ENCODE measurements around the gene SCLT1.

Gene SCLT1

GRCh38 chr4:128946916-128947315 is 146.4 kb downstream of the SCLT1 start:
- no peaks in the 10 kb centered on the region for H3K9me3 ChIP-seq (ENCODE audit: insufficient read depth, low read depth, low read length)
- no peaks in the 10 kb centered on the region for H4K20me1 ChIP-seq (ENCODE audit: insufficient read depth, low read length, poor library complexity, severe bottlenecking)
- H3K4me2 ChIP-seq (ENCODE audit: low read depth, low read length, poor library complexity, severe bottlenecking): no peak overlapping the region
- H3K4me1 ChIP-seq (ENCODE audit: insufficient read depth, low read length, poor library complexity, severe bottlenecking): no peaks in the 10 kb centered on the region
- H3K36me3 ChIP-seq (ENCODE audit: insufficient read depth, low read length): peaks cover 19% of the 10 kb centered on the region; the same call in 1 of the 2 replicates
- TF ChIP-seq EZH2phosphoT487 (IDR thresholded peaks at IDR 0.05; ENCODE audit: borderline replicate concordance): no peak
- TF ChIP-seq, protein P1, sequence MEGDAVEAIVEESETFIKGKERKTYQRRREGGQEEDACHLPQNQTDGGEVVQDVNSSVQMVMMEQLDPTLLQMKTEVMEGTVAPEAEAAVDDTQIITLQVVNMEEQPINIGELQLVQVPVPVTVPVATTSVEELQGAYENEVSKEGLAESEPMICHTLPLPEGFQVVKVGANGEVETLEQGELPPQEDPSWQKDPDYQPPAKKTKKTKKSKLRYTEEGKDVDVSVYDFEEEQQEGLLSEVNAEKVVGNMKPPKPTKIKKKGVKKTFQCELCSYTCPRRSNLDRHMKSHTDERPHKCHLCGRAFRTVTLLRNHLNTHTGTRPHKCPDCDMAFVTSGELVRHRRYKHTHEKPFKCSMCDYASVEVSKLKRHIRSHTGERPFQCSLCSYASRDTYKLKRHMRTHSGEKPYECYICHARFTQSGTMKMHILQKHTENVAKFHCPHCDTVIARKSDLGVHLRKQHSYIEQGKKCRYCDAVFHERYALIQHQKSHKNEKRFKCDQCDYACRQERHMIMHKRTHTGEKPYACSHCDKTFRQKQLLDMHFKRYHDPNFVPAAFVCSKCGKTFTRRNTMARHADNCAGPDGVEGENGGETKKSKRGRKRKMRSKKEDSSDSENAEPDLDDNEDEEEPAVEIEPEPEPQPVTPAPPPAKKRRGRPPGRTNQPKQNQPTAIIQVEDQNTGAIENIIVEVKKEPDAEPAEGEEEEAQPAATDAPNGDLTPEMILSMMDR (conservative IDR thresholded peaks at IDR 0.05; ENCODE audit: low read length): no peak
- H3K9me2 ChIP-seq (replicated peaks; ENCODE audit: low read depth, low read length): no peaks in the 10 kb centered on the region
- H2AFZ ChIP-seq (ENCODE audit: low read length): no peak overlapping the region
- no peaks in the 10 kb centered on the region for H3K27me3 ChIP-seq (ENCODE audit: insufficient read depth, low read length, poor library complexity, severe bottlenecking)
- no peak overlapping the region for H3K9ac ChIP-seq (ENCODE audit: low read depth, low read length, poor library complexity, severe bottlenecking)
- no peaks in the 10 kb centered on the region for H3K79me2 ChIP-seq (ENCODE audit: insufficient read depth, low read length)
- no peaks in the 10 kb centered on the region for H3F3A ChIP-seq (ENCODE audit: low read depth)
- no peak overlapping the region for H3K4me3 ChIP-seq (ENCODE audit: low read length, poor library complexity, severe bottlenecking)

- Histone ChIP-seq H3K4me1 (ENCODE audit: insufficient read depth, low read length, poor library complexity, severe bottlenecking) (no peaks in the 10 kb centered on the region), H3F3A (ENCODE audit: low read depth) (no peaks in the 10 kb centered on the region), H3K79me2 (ENCODE audit: insufficient read depth, low read length) (no peaks in the 10 kb centered on the region)
Observed at GRCh38 chr4:128942607-128943006, 150.7 kb downstream of the SCLT1 start.

GRCh38 chr4:128940971-128941370 is 152.4 kb downstream of the SCLT1 start:
- H3K27me3 ChIP-seq (ENCODE audit: insufficient read depth, low read length, poor library complexity, severe bottlenecking): no peaks in the 10 kb centered on the region
- TF ChIP-seq EZH2phosphoT487 (IDR thresholded peaks at IDR 0.05; ENCODE audit: borderline replicate concordance): no peak
- TF ChIP-seq, protein P1 (conservative IDR thresholded peaks at IDR 0.05; ENCODE audit: low read length): no peak
- H3K79me2 ChIP-seq (ENCODE audit: insufficient read depth, low read length): no peaks in the 10 kb centered on the region
- H3K9me3 ChIP-seq (ENCODE audit: insufficient read depth, low read depth, low read length): no peaks in the 10 kb centered on the region
- H4K20me1 ChIP-seq (ENCODE audit: insufficient read depth, low read length, poor library complexity, severe bottlenecking): no peaks in the 10 kb centered on the region
- no peak overlapping the region for H3K9ac ChIP-seq (ENCODE audit: low read depth, low read length, poor library complexity, severe bottlenecking)
- H3K9me2 ChIP-seq (replicated peaks; ENCODE audit: low read depth, low read length): no peaks in the 10 kb centered on the region
- H3K4me2 ChIP-seq (ENCODE audit: low read depth, low read length, poor library complexity, severe bottlenecking): no peak overlapping the region
- peaks cover 27% of the 10 kb centered on the region; the same call in 1 of the 2 replicates for H3K36me3 ChIP-seq (ENCODE audit: insufficient read depth, low read length)
- no peak overlapping the region for H3K4me3 ChIP-seq (ENCODE audit: low read length, poor library complexity, severe bottlenecking)
- no peak overlapping the region for H2AFZ ChIP-seq (ENCODE audit: low read length)
- no peaks in the 10 kb centered on the region for H3K4me1 ChIP-seq (ENCODE audit: insufficient read depth, low read length, poor library complexity, severe bottlenecking)
- no peaks in the 10 kb centered on the region for H3F3A ChIP-seq (ENCODE audit: low read depth)

More at GRCh38 chr4:128942607-128943006, 150.7 kb downstream of the SCLT1 start:
- Histone ChIP-seq H3K4me3 (ENCODE audit: low read length, poor library complexity, severe bottlenecking) (no peak overlapping the region), H3K4me2 (ENCODE audit: low read depth, low read length, poor library complexity, severe bottlenecking) (no peak overlapping the region), H2AFZ (ENCODE audit: low read length) (no peak overlapping the region), H3K27me3 (ENCODE audit: insufficient read depth, low read length, poor library complexity, severe bottlenecking) (no peaks in the 10 kb centered on the region), H3K9me2 (replicated peaks; ENCODE audit: low read depth, low read length) (no peaks in the 10 kb centered on the region), H3K9me3 (ENCODE audit: insufficient read depth, low read depth, low read length) (no peaks in the 10 kb centered on the region), H4K20me1 (ENCODE audit: insufficient read depth, low read length, poor library complexity, severe bottlenecking) (no peaks in the 10 kb centered on the region), H3K36me3 (ENCODE audit: insufficient read depth, low read length) (peaks cover 19% of the 10 kb centered on the region; the same call in 1 of the 2 replicates), H3K9ac (ENCODE audit: low read depth, low read length, poor library complexity, severe bottlenecking) (no peak overlapping the region)
- TF ChIP-seq, protein P1 (conservative IDR thresholded peaks at IDR 0.05; ENCODE audit: low read length): no peak
- no peak for TF ChIP-seq EZH2phosphoT487 (IDR thresholded peaks at IDR 0.05; ENCODE audit: borderline replicate concordance)

Measured in Loucy (cell line).